Ovary (tissue), 9 donors: Measurements from ENCODE around the gene RPN2. TPM values are rescaled to one million over a fixed set of nuclear protein-coding genes. Genes with fewer than 3 reads are reported as not detected.

Experiments used
- DNase-seq, 5 donors: peaks; one replicate each; pipeline ENCODE4 v3.0.0-alpha.2; 2019 to 2020
- H3K27ac ChIP-seq, 2 donors: fragments of 200-600 bp; one replicate each; pipeline versions ENCODE4 v1.5.1 to v1.8.0; 2019 to 2022
- H3K27me3 ChIP-seq: fragments of 200-600 bp; one replicate; pipeline ENCODE4 v1.8.0; 2022
- H3K36me3 ChIP-seq: fragments of 200-600 bp; sonication (generic); one replicate; pipeline ENCODE4 v1.5.1; 2019
- H3K4me1 ChIP-seq: one replicate; pipeline ENCODE4 v1.8.1; 2013; ENCODE audit warnings: mild to moderate bottlenecking, moderate library complexity; ENCODE audit not compliant: insufficient read depth
- H3K4me3 ChIP-seq: fragments of 200-600 bp; sonication (generic); one replicate; pipeline ENCODE4 v1.5.1; 2017
- H3K9me3 ChIP-seq, 2 donors: fragments of 200-600 bp in 1 of 2; sonication (generic) in 1 of 2; one replicate each; pipeline versions ENCODE4 v1.5.1 to v1.8.1; 2013 to 2019; ENCODE audit warnings: mild to moderate bottlenecking in 1 of 2, moderate library complexity in 1 of 2
- EP300 ChIP-seq: sonication (generic); formaldehyde crosslinking; IDR thresholded peaks from one replicate; pipeline ENCODE4 v1.6.1; 2017; ENCODE audit warnings: antibody characterized with exemption
- POLR2A ChIP-seq: fragments of 450-650 bp; IDR thresholded peaks from one replicate; pipeline ENCODE4 v1.6.1; 2017; ENCODE audit warnings: antibody characterized with exemption, mild to moderate bottlenecking, moderate library complexity
- WGBS, 3 donors: extraction: QIAGEN DNeasy Blood & Tissue Kit in 1 of 3; methylation state at CpG; one replicate each; pipeline versions ENCODE4 v1.1.5 to v1.1.7; 2013 to 2017; 5-methylcytosine and 5-hydroxymethylcytosine counted together
- intact Hi-C, 4 donors: fragments of 100-400 bp; cut with DNase I; formaldehyde crosslinking; loops; one replicate each; pipeline versions ENCODE4 v1.11.0 to v1.15.1; 2022 to 2023
- polyA plus RNA-seq, 2 donors: library from polyadenylated mRNA; stranded (reverse); fragments of 200-250 nt in 1 of 2; fragments of 350-450 nt in 1 of 2; fragmentation: Illumina TruSeq in 1 of 2; extraction: RNeasy Lipid Tissue Mini Kit (QIAGEN cat#74804) in 1 of 2; gene quantifications; one replicate each; pipeline ENCODE4 v1.2.3, GENCODE V29; 2013 to 2014
- total RNA-seq, 7 donors: library from RNA; depleted of rRNA in 2 of 7; stranded (reverse); fragments of >200 nt in 2 of 7; fragmentation: NEBNext Ultra II Directional in 3 of 7; extraction: Animal tissue kit (Norgen Biotek cat#: 25700) in 3 of 7; gene quantifications; one replicate each; pipeline versions ENCODE4 v1.1.0 to v1.2.4, GENCODE V29; 2016 to 2023
- TF ChIP-seq, protein P1 (sequence below), 3 donors: fragments of 450-650 bp in 2 of 3; fragments of 200-600 bp in 1 of 3; IDR thresholded peaks; one replicate each; pipeline versions ENCODE4 v1.5.1 to v1.8.0; 2016 to 2022; ENCODE audit warnings: antibody characterized with exemption in 3 of 3, mild to moderate bottlenecking in 1 of 3
- donor health status: DM: no; HTN: no; CAD: no; lungs with moderate emphysema.
- donor health status: DM: no; HTN: no; CAD: no.
- donor health status: Bipolar disorder and iron deficiency.
- donor health status: DM: yes; HTN: yes; CAD: no.
- donor health status: DM: no; HTN: no; CAD: no.
- donor health status: DM: yes; HTN: yes; CAD: no.

The RPN2 gene
- total and polyA plus RNA-seq, 9 donors: 58.3 to 213 (median 102) TPM

DNA sequence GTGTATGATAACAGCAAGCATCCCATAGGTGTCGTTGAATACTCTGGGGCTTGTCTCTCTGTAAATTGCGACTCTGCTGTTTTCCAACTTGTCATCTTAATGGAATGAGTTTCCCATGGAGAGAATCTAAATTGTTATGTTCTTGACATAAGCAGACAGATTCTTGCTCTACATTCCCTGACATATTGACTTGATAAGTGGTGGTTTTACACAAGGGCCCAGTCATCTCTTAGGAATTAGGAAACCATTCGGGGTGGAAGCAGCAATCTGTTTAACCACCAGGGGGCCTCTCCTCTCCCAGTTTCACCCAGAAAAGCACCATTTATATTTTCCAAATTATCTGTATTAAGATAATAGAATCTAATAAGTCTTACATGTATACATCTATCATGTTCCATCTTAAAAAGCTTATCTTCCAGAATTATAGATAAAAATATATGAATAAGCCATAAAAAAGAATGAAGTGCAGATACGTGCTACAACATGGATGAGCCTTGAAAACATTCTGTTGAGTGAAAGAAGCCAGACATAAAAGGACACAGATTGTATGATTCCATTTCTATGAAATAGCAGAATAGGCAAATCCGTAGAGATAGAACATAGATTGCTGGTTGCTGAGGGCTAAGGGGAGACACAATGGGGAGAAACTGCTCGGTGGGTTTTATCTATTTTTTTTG, 23.3 kb downstream of the RPN2 start:
- no peak for TF ChIP-seq EP300
- TF ChIP-seq POLR2A: no peak
- TF ChIP-seq, protein P1, sequence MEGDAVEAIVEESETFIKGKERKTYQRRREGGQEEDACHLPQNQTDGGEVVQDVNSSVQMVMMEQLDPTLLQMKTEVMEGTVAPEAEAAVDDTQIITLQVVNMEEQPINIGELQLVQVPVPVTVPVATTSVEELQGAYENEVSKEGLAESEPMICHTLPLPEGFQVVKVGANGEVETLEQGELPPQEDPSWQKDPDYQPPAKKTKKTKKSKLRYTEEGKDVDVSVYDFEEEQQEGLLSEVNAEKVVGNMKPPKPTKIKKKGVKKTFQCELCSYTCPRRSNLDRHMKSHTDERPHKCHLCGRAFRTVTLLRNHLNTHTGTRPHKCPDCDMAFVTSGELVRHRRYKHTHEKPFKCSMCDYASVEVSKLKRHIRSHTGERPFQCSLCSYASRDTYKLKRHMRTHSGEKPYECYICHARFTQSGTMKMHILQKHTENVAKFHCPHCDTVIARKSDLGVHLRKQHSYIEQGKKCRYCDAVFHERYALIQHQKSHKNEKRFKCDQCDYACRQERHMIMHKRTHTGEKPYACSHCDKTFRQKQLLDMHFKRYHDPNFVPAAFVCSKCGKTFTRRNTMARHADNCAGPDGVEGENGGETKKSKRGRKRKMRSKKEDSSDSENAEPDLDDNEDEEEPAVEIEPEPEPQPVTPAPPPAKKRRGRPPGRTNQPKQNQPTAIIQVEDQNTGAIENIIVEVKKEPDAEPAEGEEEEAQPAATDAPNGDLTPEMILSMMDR (IDR thresholded peaks at IDR 0.05): peak; percentile 56 to 81 (median 61)
- Histone ChIP-seq H3K4me1 (peaks cover 4% of the 10 kb centered on the region), H3K27ac (peak overlapping the region in 1 of 2 donors; percentile 32), H3K36me3 (no peaks in the 10 kb centered on the region), H3K27me3 (no peaks in the 10 kb centered on the region), H3K4me3 (no peak overlapping the region), H3K9me3 (no peaks in the 10 kb centered on the region)
- WGBS, 3 donors: 43 to 48% (median 48%) methylated on average over 6 of the region's 6 CpGs
- peak in 3 of 5 donors; percentile 19 to 59 (median 43) for DNase-seq
- intact Hi-C loops: loop anchor here in 2 of 4 donors (5.0 to 10.0 kb wide), 2 partner anchors 182 to 185 kb away; no protein-coding TSS in a partner anchor

DNA sequence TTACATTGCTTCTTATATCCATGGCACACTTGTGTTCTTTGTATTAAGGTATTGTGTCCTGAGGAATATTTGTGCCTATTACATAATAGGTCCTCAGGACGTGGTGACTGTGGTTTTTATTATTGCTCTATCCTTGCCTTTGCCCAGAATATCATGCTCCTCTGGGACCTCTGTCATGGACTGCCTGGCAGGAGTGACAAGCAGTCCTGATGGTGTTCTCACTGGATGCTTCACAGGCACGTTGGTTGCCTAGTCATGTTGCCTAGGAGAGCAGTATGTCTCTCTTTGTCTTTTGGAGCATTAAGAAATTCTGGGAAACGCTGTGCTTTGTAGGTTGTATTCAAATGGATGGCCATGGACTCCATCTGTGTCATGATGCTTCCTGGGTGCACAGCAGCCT, 24.9 kb downstream of the RPN2 start:
- intact Hi-C loops: loop anchor here in 2 of 4 donors (5.0 to 10.0 kb wide), 2 partner anchors 181 to 183 kb away; no protein-coding TSS in a partner anchor
- Histone ChIP-seq H3K27me3 (no peaks in the 10 kb centered on the region), H3K36me3 (no peaks in the 10 kb centered on the region), H3K4me1 (peaks cover 4% of the 10 kb centered on the region), H3K9me3 (no peaks in the 10 kb centered on the region), H3K27ac (no peak overlapping the region), H3K4me3 (no peak overlapping the region)
- peak in 1 of 5 donors; percentile 2 for DNase-seq
- no peak for TF ChIP-seq POLR2A
- TF ChIP-seq EP300: no peak
- TF ChIP-seq, protein P1 (IDR thresholded peaks at IDR 0.05): no peak
- WGBS, 3 donors: 81 to 86% (median 83%) methylated on average over 3 of the region's 3 CpGs

DNA sequence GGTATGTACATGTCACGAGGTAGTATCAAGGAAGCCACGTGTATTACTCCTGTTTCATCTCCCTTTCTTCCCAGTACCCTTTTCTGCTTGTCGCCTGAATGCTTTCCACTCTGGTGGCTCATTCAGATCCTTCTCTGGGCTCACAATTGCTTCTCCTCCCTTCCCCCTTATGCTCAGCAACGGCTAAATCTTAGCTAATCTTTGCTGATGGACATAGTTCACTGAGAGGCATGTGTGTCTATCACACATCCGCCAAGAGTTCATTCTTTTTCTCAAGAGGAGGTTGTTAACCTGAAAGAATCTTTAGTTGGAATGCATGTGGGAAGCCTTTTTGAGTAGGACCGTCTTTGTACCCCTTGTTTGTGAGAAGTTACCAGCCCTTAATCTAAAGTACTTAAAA, 26.0 kb downstream of the RPN2 start:
- DNase-seq: no peak
- TF ChIP-seq, protein P1 (IDR thresholded peaks at IDR 0.05): no peak
- TF ChIP-seq POLR2A (no peak), EP300 (no peak)
- H3K36me3 ChIP-seq: no peaks in the 10 kb centered on the region
- H3K4me1 ChIP-seq: peaks cover 4% of the 10 kb centered on the region
- H3K9me3 ChIP-seq: no peaks in the 10 kb centered on the region
- WGBS, 3 donors: 31 to 54% (median 45%) methylated on average over 6 of the region's 6 CpGs
- no peaks in the 10 kb centered on the region for H3K27me3 ChIP-seq
- H3K4me3 ChIP-seq: no peak overlapping the region
- intact Hi-C loops: loop anchor here in 1 of 4 donors (10.0 kb wide), 1 partner anchor 180 kb away; no protein-coding TSS in a partner anchor
- no peak overlapping the region for H3K27ac ChIP-seq

DNA sequence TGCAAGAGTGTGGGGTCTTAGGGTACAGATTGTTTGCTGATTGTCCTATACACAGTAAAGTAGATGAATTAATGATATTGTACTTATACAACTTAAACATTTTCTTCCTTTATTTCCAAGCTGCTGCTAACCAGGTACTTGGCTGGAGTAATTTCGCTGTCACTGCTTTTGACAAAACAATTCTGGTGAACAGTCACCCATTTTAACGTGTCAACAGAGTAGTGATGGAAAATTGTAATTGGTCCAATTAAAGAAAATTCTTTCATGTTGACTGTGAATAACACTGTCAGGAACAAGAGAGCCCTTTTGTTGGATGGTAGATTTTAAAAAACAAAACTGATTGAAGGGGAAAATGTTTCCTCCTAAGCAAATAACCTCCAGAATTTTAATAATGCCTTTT, 26.7 kb downstream of the RPN2 start:
- DNase-seq: no peak
- Histone ChIP-seq H3K27ac (no peak overlapping the region), H3K36me3 (no peaks in the 10 kb centered on the region), H3K27me3 (no peaks in the 10 kb centered on the region), H3K4me1 (peaks cover 4% of the 10 kb centered on the region), H3K4me3 (no peak overlapping the region), H3K9me3 (no peaks in the 10 kb centered on the region)
- intact Hi-C loops: loop anchor here in 1 of 4 donors (10.0 kb wide), 1 partner anchor 179 kb away; no protein-coding TSS in a partner anchor
- TF ChIP-seq, protein P1 (IDR thresholded peaks at IDR 0.05): no peak
- TF ChIP-seq EP300 (no peak), POLR2A (no peak)
- 50 to 54% (median 53%) methylated on average over 2 of the region's 2 CpGs for WGBS, 3 donors
